GM21360 (cell line): ENCODE data around the gene CCDC69.
"Not testable (repeated sequence)": the region's sequence is repeated elsewhere in the genome, so short reads cannot be mapped to it uniquely, and the experiment has no call there.

Experiments
- ATAC-seq: cut with Tn5 transposase; IDR thresholded peaks from one replicate; pipeline ENCODE4 v1.9.1; 2021; ENCODE audit warnings: mild to moderate bottlenecking, moderate library complexity; ENCODE audit not compliant: unreplicated experiment

CCDC69 gene, protein sequence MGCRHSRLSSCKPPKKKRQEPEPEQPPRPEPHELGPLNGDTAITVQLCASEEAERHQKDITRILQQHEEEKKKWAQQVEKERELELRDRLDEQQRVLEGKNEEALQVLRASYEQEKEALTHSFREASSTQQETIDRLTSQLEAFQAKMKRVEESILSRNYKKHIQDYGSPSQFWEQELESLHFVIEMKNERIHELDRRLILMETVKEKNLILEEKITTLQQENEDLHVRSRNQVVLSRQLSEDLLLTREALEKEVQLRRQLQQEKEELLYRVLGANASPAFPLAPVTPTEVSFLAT

DNA sequence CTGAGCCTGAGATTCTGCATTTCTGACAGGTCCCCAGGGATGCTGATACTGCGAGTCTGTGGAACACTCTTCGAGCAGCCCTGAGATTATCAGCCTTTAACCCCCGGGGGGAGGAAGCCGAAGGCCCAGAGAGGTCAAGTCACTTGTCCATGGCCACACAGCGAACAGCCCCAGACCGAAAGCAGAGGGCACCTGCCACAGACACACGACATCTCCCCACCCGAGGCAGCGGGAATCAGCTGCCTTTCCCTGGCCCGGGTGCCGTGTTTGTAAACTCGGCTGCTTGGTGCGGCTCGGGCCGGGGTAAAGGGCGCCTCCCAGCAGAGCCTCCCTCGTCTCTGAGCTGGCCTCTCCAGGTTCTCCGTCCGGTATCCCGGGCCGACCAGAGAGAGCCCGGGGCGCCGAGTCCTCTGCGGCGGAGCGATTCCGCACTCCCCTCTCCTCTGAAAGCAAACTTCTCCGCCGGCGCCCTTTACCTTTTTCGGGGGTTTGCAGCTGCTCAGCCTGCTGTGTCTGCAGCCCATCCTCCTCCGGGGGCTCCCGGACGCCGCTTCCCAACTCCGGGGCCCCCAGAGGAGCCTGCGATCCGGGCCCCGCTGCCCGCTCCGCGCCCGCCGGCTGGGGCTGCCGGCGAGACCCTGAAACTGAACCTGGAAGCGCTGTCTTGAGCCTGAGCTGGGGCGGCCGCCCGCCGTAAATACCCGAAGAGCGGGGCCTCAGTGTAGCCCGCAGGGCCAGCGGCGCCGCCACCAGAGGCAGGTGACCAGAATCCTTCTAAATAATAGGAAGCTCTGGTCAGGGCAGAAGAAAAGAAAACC, at the start of gene CCDC69:
Gene CCDC69, minus strand, starts transcription at position 646 of the 818 bp plus-strand sequence. Its CDS starts 122 bp downstream, at position 524.
- peak; percentile 64 for ATAC-seq

DNA sequence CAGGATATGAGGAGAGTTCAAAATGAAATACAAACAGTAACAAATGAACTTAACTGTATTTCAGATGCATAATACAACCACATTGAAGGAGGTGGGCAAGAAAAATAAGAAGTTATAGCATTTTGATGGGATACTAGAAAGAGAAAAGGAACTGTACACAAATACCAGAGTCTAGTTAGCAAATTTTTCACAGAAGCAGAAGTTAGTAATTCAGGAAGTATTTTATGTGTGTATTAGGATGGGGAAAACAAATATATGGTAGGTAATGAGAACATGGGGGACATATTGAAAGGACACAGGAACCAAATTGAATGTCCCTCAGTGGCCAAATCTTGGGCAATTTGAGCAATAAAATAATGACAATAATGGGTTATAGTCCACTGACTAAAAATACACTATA, 47.4 kb upstream of the CCDC69 start:
- no peak for ATAC-seq

DNA sequence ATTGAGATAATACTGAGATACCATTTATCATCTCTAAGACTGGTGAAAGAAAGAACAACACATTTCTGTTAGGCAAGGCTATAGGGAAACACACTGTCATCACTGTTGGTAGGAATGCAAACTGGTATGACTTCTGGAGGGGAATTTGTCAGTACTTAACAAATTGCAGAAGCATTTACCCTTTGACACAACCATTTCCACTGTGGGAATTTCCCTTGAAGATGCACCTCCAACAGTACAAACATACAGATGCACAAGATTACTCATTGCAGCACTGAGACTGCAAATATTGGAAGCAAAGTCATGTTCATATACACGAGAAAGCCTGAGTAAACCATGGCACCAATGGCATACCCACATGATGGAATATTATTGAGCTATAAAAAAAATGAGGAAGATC, 46.7 kb upstream of the CCDC69 start:
- ATAC-seq, result peak; percentile 89

DNA sequence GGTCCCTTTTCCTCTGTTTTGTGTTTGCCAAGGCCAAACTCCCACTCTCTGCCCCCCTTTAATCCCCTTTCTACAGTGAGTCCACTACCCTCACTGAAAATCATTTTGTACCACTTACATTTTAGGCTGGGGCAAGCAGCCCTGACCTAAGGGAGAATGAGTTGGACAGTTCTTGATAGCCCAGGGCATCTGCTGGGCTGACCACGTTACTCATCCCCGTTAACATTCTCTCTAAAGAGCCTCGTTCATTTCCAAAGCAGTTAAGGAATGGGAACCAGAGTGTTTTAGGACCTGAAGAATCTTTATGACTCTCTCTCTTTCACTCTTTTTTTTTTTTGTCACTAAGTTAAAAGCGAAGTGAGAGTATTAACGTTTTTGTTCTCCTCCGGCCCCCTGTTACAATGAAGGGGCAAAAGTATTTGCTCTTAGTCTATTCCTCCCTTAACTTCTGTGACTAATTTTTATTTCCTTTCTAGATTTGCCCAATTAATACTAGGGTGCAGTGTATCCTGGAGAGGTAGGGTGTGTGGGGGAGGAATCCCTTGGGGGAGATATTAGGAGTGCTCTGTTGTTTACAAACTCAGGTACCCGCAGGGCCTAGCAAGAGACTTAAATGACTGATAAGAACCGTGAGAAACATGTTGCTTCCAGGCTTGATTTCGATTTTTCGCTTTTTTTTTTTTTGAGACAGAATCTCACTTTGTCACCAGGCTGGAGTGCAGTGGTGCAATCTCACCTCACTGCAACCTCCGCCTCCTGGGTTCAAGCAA, 43.8 kb upstream of the CCDC69 start:
- ATAC-seq, result no peak

DNA sequence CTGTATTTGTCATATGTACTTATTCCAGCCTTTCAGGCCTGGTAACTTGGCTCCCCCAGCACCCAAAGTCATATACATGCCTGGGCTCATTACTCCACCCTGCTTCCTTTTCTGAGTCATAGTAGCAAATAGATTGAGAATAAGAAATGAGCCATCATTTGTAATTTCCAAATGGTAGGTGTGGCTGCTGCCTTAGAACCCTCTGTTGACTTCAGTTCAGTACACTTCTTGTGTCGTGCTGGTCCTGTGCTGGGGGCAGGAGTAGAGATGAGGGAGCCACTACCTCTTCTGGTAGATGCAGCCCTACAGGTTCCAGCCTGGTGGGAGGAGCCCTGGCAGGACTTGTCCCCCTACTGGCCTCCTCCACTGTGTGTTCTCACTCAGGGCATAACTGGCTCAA, 40.2 kb upstream of the CCDC69 start:
- ATAC-seq, result no peak

DNA sequence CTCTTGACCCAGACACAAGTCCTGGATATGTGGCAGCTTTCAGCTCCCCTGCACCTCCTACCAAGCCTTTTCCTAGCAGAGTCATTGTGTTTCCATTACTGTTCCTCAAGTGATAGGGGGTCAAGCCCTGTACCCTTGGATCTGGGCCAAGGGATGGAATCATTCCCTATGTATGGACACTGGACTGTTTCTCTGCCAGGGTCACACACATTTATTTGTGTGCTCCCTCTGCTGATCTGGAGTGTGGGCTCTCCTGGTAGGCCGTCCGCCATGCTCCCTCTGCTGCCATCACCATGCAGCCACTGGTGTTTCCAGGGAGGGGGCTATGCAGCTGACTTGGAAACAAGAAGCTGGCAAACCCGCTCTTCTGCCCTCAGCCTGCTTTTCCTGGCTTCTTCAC, 38.6 kb upstream of the CCDC69 start:
- no peak for ATAC-seq

DNA sequence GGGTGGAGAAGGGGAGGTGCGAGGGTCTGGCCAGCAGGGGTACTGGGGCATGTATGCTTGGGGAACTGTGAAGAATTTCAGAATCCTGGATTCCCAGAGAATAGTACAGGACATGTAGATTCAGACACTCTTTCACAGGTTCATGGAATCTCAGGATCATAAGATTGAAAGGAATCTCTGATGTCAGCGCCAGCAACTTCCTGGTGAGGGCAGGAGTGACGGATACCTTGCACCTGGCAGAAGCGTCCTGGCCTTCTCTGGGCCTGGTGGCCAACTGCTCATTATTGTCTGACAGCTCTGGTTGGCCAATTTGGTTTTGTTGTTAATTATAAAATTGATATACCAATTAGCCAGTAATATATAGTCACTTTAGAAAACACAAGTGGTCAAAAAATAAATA, 36.0 kb upstream of the CCDC69 start:
- ATAC-seq, result no peak

DNA sequence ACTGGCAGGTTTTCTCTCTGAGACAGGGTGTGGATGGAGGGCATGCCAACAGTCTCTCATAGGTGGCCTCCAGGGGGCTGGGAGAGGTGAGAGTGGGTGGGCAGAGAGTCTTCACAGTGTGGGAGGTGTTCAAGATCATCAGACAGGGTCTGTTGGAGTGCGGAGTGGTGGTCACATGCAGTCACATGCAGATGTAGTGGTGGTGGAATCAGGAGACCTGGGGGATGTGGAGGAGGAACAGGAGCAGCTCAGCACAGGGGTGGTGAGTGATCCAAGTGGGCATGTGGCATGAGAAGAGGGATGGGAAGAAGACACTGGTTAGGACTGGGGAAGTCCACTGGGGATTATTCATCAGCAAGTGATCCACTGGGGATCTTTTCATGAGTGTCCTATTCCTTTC, 34.9 kb upstream of the CCDC69 start:
- no peak for ATAC-seq

DNA sequence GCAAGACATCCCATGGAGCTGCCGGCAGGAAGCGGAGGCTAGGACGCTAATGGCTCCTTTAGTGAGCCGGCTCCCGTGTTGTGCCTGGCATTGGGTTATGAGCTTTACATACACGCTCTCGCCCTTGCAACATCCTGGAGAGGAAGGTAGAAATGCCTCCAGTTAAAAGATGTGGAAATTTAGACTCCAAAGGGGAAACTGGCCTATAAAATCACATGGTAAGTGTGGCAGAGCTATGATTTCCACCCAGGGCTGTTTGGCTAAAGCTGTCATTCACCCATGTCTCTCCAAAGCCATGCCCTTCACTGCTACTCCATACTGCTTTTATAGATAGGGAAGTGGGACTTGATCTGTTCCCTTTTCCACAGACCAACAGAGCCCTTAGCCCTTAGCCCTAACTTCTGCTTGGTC, 34.3 kb upstream of the CCDC69 start:
- ATAC-seq, result no peak

DNA sequence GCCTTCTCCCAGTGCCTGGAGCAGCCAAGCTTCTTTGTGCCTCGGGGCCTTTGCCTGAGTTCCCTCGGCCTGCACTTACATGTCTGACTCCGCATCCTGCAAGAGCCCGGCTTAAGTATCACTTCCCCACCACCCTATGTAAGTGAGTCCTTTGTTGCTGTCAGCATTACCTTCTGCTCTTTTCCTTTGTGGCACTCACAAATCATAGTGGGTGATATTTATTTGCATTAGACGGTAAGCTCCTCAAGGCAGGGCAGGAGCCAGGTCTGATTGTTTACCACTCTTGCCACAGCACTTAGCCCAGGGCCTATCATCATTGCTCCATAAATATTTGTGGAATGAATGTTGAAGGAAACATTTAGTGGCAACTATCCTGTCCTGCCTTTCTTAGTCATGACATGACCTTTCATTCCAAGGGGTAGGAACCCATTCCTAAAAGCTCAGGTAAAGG, 33.9 kb upstream of the CCDC69 start:
- ATAC-seq, result peak; percentile 27

DNA sequence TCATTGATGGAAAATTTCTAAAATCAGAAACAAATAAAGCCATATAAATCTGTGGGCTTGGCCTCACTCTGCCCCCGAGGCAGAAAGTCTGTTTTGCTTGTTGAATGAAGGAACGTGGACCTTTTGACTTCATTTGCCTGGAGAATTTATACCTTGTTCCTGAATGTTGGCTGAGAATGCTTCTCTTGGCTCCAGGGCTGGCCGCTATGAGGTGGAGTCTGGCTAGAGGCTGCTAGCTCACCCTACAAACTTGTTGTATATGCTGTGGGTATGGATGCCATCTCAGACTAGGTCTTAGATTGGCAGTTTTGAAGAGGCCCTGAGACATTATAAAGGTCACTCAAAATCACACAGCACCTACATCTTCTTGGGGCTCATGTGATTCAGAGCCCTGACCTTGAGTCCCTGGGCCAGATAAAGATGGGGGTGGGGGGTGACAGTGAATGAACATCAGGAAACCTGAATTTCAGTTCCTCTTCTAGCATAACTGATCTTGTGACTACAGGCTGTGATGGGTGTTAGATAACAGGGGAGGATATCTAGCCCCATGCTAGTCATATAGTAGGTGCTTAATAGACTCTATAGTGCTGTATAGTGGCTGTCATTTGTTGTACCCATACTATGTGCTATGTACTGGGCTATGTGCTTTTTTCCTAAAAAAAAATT, 31.9 kb upstream of the CCDC69 start:
- peak; percentile 44 for ATAC-seq

DNA sequence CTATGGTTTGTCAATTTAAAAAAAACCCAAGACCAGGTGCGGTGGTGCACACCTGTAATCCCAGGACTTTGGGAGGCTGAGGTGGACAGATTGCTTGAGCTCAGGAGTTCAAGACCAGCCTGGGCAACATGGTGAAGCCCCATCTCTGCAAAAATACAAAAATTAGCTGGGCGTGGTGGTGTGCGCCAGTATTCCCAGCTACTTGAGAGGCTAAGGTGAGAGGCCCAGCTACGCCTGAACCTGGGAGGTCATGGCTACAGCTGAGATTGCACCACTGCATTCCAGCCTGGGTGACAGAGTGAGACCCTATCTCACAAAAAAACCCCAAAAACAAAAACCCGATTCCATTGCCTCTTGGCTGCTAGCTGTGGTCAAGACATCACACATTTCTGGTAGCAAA, 31.1 kb upstream of the CCDC69 start:
- not testable (repeated sequence) for ATAC-seq

DNA sequence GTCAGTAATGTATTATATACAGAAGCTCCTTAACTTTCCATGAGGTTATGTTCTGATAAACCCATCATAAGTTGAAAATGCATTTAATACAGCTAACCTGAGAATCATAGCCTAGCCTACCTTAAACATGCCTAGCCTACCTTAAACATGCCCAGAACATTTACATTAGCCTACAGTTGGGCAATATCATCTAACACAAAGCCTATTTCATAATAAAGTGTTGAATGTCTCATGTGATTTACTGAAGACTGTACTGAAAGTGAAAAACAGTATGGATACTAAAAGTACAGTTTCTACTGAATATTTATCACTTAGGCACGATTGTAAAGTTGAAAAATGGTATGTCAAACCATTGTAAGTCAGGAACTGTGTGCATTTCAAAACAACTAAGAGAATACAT, 30.7 kb upstream of the CCDC69 start:
- ATAC-seq, result no peak

DNA sequence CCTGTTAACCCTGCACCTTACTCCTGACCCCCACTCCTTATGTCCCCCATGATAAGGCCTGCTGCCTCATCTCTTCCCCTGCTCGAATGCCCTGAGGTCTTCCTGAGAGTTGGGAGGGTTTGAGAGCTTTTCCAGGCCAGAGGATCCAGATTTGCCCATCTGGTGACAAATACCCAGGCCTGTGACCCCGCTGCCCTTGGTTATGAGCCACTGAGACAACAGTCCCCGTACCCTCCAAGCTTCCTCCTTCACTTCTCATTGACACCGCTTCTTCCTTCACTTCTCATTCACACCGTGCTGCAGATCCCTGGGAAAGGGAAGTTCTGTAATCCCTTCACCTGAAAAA, 29.7 kb upstream of the CCDC69 start:
- no peak for ATAC-seq

DNA sequence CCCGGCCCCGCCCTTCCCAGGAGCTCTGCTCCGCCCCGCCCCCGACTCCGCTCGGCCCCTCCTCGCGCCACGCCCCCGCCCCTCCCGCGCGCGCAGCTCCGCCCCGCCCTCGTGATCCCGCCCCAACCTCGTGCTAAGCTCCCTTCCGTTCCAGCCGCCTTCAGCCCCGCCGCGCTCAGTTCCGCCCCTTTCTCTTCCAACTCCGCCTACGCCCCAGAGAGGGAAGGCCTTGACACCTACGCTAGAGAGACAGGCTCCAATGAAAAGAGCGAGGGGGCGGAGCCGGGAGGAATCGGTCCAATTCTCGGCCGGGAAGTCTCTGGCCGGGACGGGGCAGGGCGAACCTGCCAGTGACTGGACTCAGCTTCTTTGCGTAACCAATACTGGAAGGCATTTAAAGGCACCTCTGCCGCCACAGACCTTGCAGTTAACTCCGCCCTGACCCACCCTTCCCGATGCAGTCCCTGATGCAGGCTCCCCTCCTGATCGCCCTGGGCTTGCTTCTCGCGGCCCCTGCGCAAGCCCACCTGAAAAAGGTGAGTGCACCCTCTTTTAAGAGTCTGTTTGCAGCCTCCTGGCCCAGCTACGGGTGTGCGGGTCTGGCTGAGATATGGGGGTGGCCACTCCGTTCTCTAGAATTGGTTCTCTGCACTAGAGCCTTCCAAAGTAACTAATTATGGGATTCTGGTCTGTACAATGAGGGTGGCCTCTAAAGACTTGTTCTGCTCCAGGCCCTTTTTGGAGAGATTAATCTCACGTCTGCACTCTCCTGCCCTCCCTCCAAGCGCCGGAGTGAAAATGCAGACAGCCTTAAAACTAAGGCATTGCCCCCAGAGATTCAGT, 29.1 kb upstream of the CCDC69 start, which contains the start of gene GM2A:
Gene GM2A, plus strand, starts transcription at position 424 of the 843 bp plus-strand sequence. Its CDS starts 32 bp downstream, at position 456.
- ATAC-seq, result peak; percentile 66

DNA sequence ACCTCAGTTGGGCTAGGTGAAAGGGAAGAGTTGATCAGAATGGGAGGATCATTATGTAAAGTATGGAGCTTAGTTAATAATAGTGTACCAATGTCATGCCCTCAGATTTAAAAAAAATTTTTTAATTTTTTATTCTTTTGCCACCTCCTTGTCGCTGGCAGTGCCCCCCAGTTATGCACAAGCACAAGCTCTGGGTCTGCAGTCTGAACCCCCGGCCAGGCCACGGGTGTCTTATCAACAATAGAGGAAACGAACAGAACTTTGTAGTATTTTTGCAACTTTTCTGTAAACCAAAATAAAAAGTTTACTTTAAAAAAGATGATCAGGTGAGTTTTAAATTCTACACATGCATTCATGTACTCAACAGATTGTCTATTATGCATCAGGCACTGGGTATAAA, 27.7 kb upstream of the CCDC69 start:
- no peak for ATAC-seq

DNA sequence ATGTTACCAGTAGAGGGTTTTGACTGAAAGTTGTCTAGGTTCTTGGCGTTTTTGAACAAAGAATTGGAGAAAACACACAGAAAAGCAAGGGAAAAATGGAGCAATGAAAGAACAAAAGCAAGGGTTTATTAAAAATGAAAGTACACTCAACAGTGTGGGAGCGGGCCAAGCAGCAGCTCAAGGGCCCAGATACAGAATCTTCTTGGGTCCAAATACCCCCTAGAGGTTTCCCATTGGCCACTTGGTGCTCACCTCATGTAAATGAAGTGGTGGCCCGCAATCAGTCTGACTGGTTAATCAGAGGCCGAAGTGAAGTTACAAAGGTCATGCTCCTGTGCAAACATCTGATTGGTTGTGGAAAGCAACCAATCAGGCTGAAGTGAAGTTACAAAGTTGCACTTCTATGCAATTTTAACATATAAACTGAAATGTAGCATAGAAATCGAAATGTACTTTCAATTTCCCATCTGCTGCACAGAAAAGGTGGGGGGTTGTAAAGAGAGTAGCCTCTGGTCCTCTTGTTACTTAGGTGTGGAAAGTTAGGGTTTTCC, 27.2 kb upstream of the CCDC69 start:
- ATAC-seq, result no peak

DNA sequence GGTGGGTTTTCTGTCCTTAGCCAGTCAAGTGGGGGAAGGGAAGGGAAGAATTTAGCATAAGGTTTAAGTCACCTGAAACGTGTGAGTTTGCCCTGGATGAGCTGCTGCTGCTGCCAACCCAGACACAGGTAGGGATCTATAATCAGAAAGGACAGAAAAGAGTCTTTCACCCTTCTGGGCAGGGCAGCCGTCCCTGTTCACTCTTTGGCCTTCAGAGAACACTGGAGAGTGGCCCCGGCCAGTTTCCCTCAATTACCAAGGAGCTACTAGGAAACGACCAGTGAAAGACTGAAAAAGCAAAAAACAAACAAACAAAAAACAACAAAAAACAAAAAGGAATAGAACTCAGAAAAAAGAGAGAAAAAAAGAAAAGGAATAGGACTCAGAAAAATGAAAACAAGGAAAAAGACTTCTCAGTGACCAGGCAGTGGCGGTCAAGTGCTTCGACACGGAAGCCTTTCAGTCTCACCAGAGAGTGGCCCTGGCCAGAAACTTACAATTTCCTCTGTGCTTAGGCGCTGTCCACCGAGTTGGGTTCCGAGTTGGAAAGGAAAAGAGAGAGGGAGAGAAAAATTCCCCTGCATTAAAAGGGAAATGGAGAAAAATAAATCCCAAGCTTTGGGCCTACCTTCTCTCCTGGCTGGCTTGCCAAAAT, 26.6 kb upstream of the CCDC69 start:
- ATAC-seq, result no peak

DNA sequence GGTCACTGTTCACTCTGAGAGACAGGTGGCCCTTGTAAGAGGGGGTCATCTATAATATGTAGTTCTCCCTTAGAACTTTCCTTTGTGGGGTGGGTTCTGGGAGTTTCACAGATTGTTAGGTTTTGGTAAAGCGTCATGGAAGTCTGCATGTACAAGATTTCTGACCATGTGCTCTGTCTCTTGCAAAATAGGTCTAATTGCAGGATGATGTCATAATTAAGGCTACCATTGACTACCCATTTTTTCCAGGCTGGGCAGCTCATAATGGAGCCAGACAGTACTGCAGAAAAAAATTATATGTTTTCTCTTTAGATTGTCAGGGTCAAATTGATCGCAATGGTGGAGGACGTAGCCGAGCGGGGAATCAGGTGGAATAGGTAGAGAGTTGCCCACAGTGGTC, 25.4 kb upstream of the CCDC69 start:
- ATAC-seq, result no peak
